Calu3 (cell line): Measurements from ENCODE around the gene DPM2. TPM values are rescaled to one million over a fixed set of nuclear protein-coding genes. Genes with fewer than 3 reads are reported as not detected.

Experiments
- BruUV-seq: library from RNA; stranded (reverse); fragments of 400-500 nt; replicated peaks from 2 replicates; lab custom pipeline; 2021; lab: Mats Ljungman, UMichigan
- CTCF ChIA-PET: fragments of 300-600 bp; sonication (Branson Sonifier 250); formaldehyde crosslinking; loops from one replicate; lab custom pipeline; 2022; ENCODE audit warnings: antibody characterized with exemption; lab: Charles Lee
- DNase-seq: peaks from one replicate; pipeline ENCODE4 v3.0.0; 2022
- H3K27ac Mint-ChIP-seq: one replicate; pipeline ENCODE4 v1.8.0; 2022; ENCODE audit warnings: mixed read lengths; ENCODE audit not compliant: unreplicated experiment
- H3K27me3 Mint-ChIP-seq: one replicate; pipeline ENCODE4 v1.8.0; 2022; ENCODE audit warnings: mixed read lengths; ENCODE audit not compliant: unreplicated experiment
- H3K36me3 Mint-ChIP-seq: one replicate; pipeline ENCODE4 v1.8.0; 2022; ENCODE audit warnings: mild to moderate bottlenecking, moderate library complexity, mixed read lengths; ENCODE audit not compliant: insufficient read depth, unreplicated experiment
- H3K4me1 Mint-ChIP-seq: one replicate; pipeline ENCODE4 v1.8.0; 2022; ENCODE audit warnings: mild to moderate bottlenecking, low read depth, mixed read lengths; ENCODE audit not compliant: unreplicated experiment
- H3K4me3 Mint-ChIP-seq: one replicate; pipeline ENCODE4 v1.8.0; 2022; ENCODE audit warnings: mild to moderate bottlenecking, low read depth, moderate library complexity, mixed read lengths; ENCODE audit not compliant: unreplicated experiment
- H3K9me3 Mint-ChIP-seq: one replicate; pipeline ENCODE4 v1.8.0; 2022; ENCODE audit warnings: low read depth, mixed read lengths; ENCODE audit not compliant: unreplicated experiment
- CTCF ChIP-seq: fragments of 200-600 bp; IDR thresholded peaks from one replicate; pipeline ENCODE4 v1.8.0; 2022; ENCODE audit warnings: antibody characterized with exemption; ENCODE audit not compliant: unreplicated experiment
- intact Hi-C: fragments of 100-400 bp; cut with micrococcal nuclease; formaldehyde crosslinking; loops from one replicate; pipeline ENCODE4 v1.10.0; 2022; ENCODE audit not compliant: unreplicated experiment
- total RNA-seq: library from RNA; stranded (reverse); gene quantifications from 2 replicates; pipeline ENCODE4 v1.2.3, GENCODE V29; 2022

DPM2 gene
- total RNA-seq, 1 experiment from 2014 or later: 31.5 TPM

- intact Hi-C loops: loop anchor here (2.0 kb wide), 1 partner anchor 24 kb away; no protein-coding TSS in a partner anchor
- no TSS peak for BruUV-seq
- no peak for DNase-seq
- Mint-ChIP-seq H3K27ac (peak overlapping the region; percentile 85), H3K27me3 (no peaks in the 10 kb centered on the region), H3K4me3 (peak overlapping the region; percentile 57), H3K9me3 (no peaks in the 10 kb centered on the region), H3K36me3 (peaks cover 30% of the 10 kb centered on the region), H3K4me1 (peaks cover 47% of the 10 kb centered on the region)
- CTCF ChIA-PET: interaction anchor here (1.0 to 2.5 kb wide), 8 partner anchors 10 to 143 kb away, joined by 3 to 16 read pairs (median 4); no protein-coding TSS in a partner anchor
- TF ChIP-seq CTCF: no peak
These were observed 17.2 kb upstream of the DPM2 start for GRCh38 chr9:127954831-127955293.

GRCh38 chr9:127953768-127954505 lies 16.3 kb upstream of the DPM2 start:
- Mint-ChIP-seq H3K36me3 (peaks cover 26% of the 10 kb centered on the region), H3K9me3 (no peaks in the 10 kb centered on the region), H3K4me3 (no peak overlapping the region), H3K4me1 (peaks cover 45% of the 10 kb centered on the region), H3K27me3 (no peaks in the 10 kb centered on the region), H3K27ac (peak overlapping the region; percentile 85)
- no peak for DNase-seq
- BruUV-seq: no TSS peak
- intact Hi-C loops: loop anchor here (2.0 kb wide), 1 partner anchor 25 kb away; no protein-coding TSS in a partner anchor
- no peak for TF ChIP-seq CTCF
- CTCF ChIA-PET: interaction anchor here (2.5 kb wide), 1 partner anchor 81 kb away, joined by 16 read pairs; no protein-coding TSS in a partner anchor

- Mint-ChIP-seq H3K4me1 (peaks cover 52% of the 10 kb centered on the region), H3K4me3 (no peak overlapping the region), H3K27ac (no peak overlapping the region), H3K27me3 (no peaks in the 10 kb centered on the region), H3K36me3 (peaks cover 34% of the 10 kb centered on the region), H3K9me3 (no peaks in the 10 kb centered on the region)
- intact Hi-C loops: no loop called here
- CTCF ChIA-PET: interaction anchor here (1.6 kb wide), 1 partner anchor 9 kb away, joined by 4 read pairs; no protein-coding TSS in a partner anchor
- no peak for DNase-seq
- BruUV-seq: no TSS peak
- TF ChIP-seq CTCF: no peak
These were observed 15.5 kb upstream of the DPM2 start for GRCh38 chr9:127953154-127953553.

- H3K4me3 Mint-ChIP-seq: peak overlapping the region; percentile 32
- CTCF ChIA-PET: interaction anchor here (1.4 kb wide), 1 partner anchor 84 kb away, joined by 3 read pairs; no protein-coding TSS in a partner anchor
These were observed 13.0 kb upstream of the DPM2 start for GRCh38 chr9:127950513-127951289.

More at GRCh38 chr9:127950513-127951289, 13.0 kb upstream of the DPM2 start:
- TF ChIP-seq CTCF: no peak
- H3K36me3 Mint-ChIP-seq: peaks cover 41% of the 10 kb centered on the region
- no TSS peak for BruUV-seq
- peak; percentile 62 for DNase-seq
- H3K4me1 Mint-ChIP-seq: peaks cover 48% of the 10 kb centered on the region
- peak overlapping the region; percentile 85 for H3K27ac Mint-ChIP-seq
- H3K9me3 Mint-ChIP-seq: no peaks in the 10 kb centered on the region
- no peaks in the 10 kb centered on the region for H3K27me3 Mint-ChIP-seq
- intact Hi-C loops: no loop called here
